Measurements from ENCODE around the gene DNAH11. TPM values are rescaled to one million over a fixed set of nuclear protein-coding genes. Genes with fewer than 3 reads are reported as not detected.

DNAH11 gene
- total RNA-seq, 1 experiment from 2014 or later, result 0.15 TPM

DNA sequence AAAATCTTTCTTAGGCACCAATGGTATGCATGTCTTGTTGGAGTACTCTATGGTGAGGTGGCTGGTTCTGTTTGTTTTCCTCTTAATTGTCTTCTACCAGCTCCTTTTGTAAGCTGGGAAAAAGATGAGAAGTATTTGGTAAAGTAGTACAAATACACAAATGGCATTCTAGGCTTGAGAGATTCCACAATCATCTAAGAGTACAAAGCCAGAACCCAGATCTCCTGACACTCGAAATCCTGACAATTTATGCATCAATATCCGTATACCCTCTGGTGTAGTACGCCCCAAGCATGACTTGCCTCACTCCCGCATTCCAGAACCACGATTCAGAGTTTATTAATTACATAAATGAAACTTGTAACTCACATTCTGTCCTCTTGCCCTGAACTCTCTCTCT lies 359.4 kb downstream of the DNAH11 start:
- TF ChIP-seq POLR2AphosphoS5 (IDR thresholded peaks at IDR 0.05; ENCODE audit: low read depth, low read length) (no peak), TCF7L2 (IDR thresholded peaks at IDR 0.05; ENCODE audit: low read depth, low read length) (no peak), SIN3A (IDR thresholded peaks at IDR 0.05; ENCODE audit: borderline replicate concordance, insufficient read depth, low read depth, low read length) (no peak)
- TF ChIP-seq, protein P1, sequence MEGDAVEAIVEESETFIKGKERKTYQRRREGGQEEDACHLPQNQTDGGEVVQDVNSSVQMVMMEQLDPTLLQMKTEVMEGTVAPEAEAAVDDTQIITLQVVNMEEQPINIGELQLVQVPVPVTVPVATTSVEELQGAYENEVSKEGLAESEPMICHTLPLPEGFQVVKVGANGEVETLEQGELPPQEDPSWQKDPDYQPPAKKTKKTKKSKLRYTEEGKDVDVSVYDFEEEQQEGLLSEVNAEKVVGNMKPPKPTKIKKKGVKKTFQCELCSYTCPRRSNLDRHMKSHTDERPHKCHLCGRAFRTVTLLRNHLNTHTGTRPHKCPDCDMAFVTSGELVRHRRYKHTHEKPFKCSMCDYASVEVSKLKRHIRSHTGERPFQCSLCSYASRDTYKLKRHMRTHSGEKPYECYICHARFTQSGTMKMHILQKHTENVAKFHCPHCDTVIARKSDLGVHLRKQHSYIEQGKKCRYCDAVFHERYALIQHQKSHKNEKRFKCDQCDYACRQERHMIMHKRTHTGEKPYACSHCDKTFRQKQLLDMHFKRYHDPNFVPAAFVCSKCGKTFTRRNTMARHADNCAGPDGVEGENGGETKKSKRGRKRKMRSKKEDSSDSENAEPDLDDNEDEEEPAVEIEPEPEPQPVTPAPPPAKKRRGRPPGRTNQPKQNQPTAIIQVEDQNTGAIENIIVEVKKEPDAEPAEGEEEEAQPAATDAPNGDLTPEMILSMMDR (IDR thresholded peaks at IDR 0.05), result no peak
- TF ChIP-seq, protein P2, sequence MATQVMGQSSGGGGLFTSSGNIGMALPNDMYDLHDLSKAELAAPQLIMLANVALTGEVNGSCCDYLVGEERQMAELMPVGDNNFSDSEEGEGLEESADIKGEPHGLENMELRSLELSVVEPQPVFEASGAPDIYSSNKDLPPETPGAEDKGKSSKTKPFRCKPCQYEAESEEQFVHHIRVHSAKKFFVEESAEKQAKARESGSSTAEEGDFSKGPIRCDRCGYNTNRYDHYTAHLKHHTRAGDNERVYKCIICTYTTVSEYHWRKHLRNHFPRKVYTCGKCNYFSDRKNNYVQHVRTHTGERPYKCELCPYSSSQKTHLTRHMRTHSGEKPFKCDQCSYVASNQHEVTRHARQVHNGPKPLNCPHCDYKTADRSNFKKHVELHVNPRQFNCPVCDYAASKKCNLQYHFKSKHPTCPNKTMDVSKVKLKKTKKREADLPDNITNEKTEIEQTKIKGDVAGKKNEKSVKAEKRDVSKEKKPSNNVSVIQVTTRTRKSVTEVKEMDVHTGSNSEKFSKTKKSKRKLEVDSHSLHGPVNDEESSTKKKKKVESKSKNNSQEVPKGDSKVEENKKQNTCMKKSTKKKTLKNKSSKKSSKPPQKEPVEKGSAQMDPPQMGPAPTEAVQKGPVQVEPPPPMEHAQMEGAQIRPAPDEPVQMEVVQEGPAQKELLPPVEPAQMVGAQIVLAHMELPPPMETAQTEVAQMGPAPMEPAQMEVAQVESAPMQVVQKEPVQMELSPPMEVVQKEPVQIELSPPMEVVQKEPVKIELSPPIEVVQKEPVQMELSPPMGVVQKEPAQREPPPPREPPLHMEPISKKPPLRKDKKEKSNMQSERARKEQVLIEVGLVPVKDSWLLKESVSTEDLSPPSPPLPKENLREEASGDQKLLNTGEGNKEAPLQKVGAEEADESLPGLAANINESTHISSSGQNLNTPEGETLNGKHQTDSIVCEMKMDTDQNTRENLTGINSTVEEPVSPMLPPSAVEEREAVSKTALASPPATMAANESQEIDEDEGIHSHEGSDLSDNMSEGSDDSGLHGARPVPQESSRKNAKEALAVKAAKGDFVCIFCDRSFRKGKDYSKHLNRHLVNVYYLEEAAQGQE (IDR thresholded peaks at IDR 0.05; ENCODE audit: insufficient read depth in 1 of 2, low read depth in 2 of 2, low read length in 1 of 2), result no peak
- Histone ChIP-seq H3K27ac (ENCODE audit: low read length) (no peak overlapping the region), H3K4me3 (ENCODE audit: low read depth in 2 of 2, low read length in 2 of 2) (no peak overlapping the region), H3K9me3 (ENCODE audit: control insufficient read depth, insufficient read depth, low read depth, low read length) (no peaks in the 10 kb centered on the region), H3K27me3 (ENCODE audit: control insufficient read depth, insufficient read depth, low read length) (no peaks in the 10 kb centered on the region), H3K4me1 (ENCODE audit: control insufficient read depth, insufficient read depth, low read length) (no peaks in the 10 kb centered on the region), H3K36me3 (ENCODE audit: control insufficient read depth, insufficient read depth, low read length) (peaks cover 3% of the 10 kb centered on the region; the same call in 1 of the 2 replicates)
- ATAC-seq (no peak), DNase-seq (ENCODE audit: low read depth, low spot score) (no peak)
- intact Hi-C loops (cut with micrococcal nuclease; ENCODE audit: unreplicated experiment) (no loop called here), in situ Hi-C loops (cut with HindIII; ENCODE audit: low pct_unique_long_range_greater_than_20kb, low sequenced_read_pairs) (no loop called here)
- POLR2A ChIA-PET, result no interaction called here
- no TSS peak for BruUV-seq (replicated peaks)
- CTCF ChIA-PET, result no interaction called here

DNA sequence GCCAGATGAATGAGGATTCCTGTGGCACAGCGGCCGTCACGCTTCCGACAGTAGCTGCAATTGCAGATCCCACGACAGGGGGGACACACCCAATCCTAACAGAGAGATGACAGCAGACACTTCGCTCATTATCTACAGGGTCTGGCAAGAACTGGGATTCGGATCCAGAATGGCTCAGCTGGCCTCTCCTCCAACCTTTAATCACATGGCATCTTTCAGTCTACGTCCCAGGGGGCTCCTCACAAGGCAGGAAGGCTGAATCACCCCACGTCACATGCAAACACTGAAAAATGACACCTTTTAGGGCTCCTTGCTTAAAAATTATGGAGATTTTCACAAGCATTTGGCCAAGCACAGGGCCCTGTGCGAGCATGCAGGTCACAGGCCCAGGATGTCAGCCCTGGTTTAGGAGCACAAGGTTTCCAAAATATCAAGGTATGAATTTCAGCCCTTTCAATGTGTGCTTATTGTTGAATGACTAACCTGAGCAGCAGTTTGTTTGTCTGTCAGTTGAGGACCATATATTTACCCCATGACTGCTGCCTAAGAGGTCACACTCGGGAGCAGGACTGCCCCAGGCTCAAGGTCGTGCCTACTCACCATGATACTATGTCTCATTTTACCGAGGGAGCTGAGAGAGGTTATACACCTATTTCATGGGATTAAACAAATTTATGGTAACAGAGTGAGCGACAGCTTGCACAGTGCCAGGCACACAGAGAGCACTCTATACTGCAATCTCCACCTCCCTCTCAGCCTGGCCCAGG lies 360.4 kb downstream of the DNAH11 start:
- H3K27me3 ChIP-seq (ENCODE audit: control insufficient read depth, insufficient read depth, low read length), result no peaks in the 10 kb centered on the region
- TF ChIP-seq, protein P2 (IDR thresholded peaks at IDR 0.05; ENCODE audit: insufficient read depth in 1 of 2, low read depth in 2 of 2, low read length in 1 of 2), result no peak
- TF ChIP-seq, protein P1 (IDR thresholded peaks at IDR 0.05), result no peak
- TF ChIP-seq SIN3A (IDR thresholded peaks at IDR 0.05; ENCODE audit: borderline replicate concordance, insufficient read depth, low read depth, low read length) (no peak), POLR2AphosphoS5 (IDR thresholded peaks at IDR 0.05; ENCODE audit: low read depth, low read length) (no peak), TCF7L2 (IDR thresholded peaks at IDR 0.05; ENCODE audit: low read depth, low read length) (no peak)
- H3K27ac ChIP-seq (ENCODE audit: low read length), result no peak overlapping the region
- DNase-seq (ENCODE audit: low read depth, low spot score) (no peak), ATAC-seq (no peak; the same call in 1 of the 2 replicates)
- in situ Hi-C loops (cut with HindIII; ENCODE audit: low pct_unique_long_range_greater_than_20kb, low sequenced_read_pairs) (no loop called here), intact Hi-C loops (cut with micrococcal nuclease; ENCODE audit: unreplicated experiment) (no loop called here)
- POLR2A ChIA-PET, result no interaction called here
- no peaks in the 10 kb centered on the region for H3K9me3 ChIP-seq (ENCODE audit: control insufficient read depth, insufficient read depth, low read depth, low read length)
- H3K4me3 ChIP-seq (ENCODE audit: low read depth in 2 of 2, low read length in 2 of 2), result no peak overlapping the region
- BruUV-seq (replicated peaks), result no TSS peak
- H3K36me3 ChIP-seq (ENCODE audit: control insufficient read depth, insufficient read depth, low read length), result peaks cover 3% of the 10 kb centered on the region; the same call in 1 of the 2 replicates
- no peaks in the 10 kb centered on the region for H3K4me1 ChIP-seq (ENCODE audit: control insufficient read depth, insufficient read depth, low read length)
- CTCF ChIA-PET, result no interaction called here

Measured in Panc1 (cell line).